ENCODE measurements around the gene RTKN.
A peak's percentile ranks its signal among the peaks of the same experiment; 100 is the strongest.

The RTKN gene

DNA sequence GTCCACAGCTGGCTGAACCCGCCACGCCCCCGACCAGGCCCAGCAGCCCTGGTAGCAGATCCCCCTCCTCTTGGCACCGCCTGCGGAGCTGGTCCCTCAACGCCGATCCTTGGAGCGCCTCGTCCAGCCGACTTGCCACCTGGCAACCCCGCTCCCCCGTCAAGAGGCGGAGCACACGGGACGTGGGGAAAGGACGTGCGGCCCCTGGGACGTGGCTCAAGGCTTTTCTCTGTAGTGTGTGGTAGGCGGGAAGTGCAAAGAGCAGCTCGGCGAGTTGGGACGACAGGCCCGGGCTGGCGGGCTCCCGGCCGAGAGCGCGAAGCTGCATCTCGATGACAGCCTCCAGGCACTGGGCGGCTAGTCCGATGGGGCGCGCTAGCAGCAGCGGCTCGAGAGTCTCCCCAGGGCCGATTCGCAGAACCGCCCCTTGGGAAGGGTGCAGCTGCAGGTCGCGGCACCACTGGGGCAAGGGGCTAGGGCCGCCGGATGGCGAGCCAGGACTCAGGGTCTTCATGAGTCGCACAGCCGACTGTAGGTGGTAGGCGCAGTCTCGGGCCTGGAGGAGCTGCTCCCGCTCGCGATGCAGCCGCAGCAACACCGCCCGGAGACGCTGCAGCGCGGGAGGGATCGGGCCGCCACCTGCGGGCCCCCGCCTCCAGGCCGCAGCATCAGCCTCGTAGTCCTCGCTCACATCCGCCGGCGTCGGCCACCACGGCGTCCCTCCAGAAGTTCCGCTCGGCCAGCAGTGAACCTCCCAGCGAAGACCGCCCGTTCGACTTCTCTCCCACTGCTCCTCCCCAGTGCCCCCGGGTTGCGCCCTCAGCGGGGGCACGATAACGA, 40.4 kb upstream of the RTKN start:
- Histone ChIP-seq H2AFZ (ENCODE audit: low read depth, low read length, severe bottlenecking) (peak overlapping the region; percentile 84), H3K27ac (ENCODE audit: low read depth, low read length) (peak overlapping the region; percentile 80)

DNA sequence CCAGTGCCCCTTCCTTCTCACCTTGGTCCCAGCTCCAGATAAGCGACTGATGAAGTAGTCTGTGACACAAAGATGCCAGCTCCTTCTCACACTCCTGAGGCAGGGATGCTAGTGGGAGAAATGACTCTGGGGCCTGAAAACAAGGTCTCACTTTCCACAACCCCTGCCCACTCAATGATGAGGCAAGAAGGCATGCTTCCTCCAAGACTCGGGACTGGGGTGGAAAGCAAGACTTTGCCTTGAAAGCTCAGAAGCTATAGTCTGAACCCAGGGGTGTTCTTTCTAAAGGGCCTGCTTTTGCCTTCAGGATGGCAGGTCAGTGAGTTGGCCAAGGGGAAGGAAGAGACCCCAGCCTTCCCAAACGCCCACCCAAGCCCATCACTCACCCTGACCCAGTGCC, 39.7 kb upstream of the RTKN start:
- no peaks in the 10 kb centered on the region for H3F3A ChIP-seq (ENCODE audit: insufficient read depth)
- peaks cover 26% of the 10 kb centered on the region for H3K79me2 ChIP-seq (ENCODE audit: insufficient read depth, low read length)
- H3K36me3 ChIP-seq (ENCODE audit: low read length): peaks cover 4% of the 10 kb centered on the region; the same call in 1 of the 2 replicates
- no peak overlapping the region for H2AFZ ChIP-seq (ENCODE audit: low read depth, low read length, severe bottlenecking)
- H3K27me3 ChIP-seq (ENCODE audit: low read length): no peaks in the 10 kb centered on the region
- H3K27ac ChIP-seq (ENCODE audit: low read depth, low read length): no peak overlapping the region
- TF ChIP-seq CTCF (IDR thresholded peaks at IDR 0.05; ENCODE audit: insufficient read depth, low read length, poor library complexity, severe bottlenecking): no peak
- TF ChIP-seq EZH2phosphoT487 (conservative IDR thresholded peaks at IDR 0.05; ENCODE audit: low read length): no peak
- H3K9me2 ChIP-seq (replicated peaks; ENCODE audit: insufficient read depth, low read length): no peaks in the 10 kb centered on the region
- peak overlapping the region; percentile 96 for H3K4me3 ChIP-seq (ENCODE audit: insufficient read depth, low read length, poor library complexity, severe bottlenecking)
- no peaks in the 10 kb centered on the region for H3K9me3 ChIP-seq (ENCODE audit: insufficient read depth, low read length)
- H4K20me1 ChIP-seq (ENCODE audit: low read depth, low read length): no peaks in the 10 kb centered on the region
- peak overlapping the region; percentile 84 for H3K9ac ChIP-seq (ENCODE audit: low read length)
- peak overlapping the region; percentile 89 for H3K4me2 ChIP-seq (ENCODE audit: low read depth, low read length, poor library complexity, severe bottlenecking)

More for the DNA sequence above, 40.4 kb upstream of the RTKN start:
- Histone ChIP-seq H3K4me2 (ENCODE audit: low read depth, low read length, poor library complexity, severe bottlenecking) (peak overlapping the region; percentile 89), H3K36me3 (ENCODE audit: low read length) (peaks cover 4% of the 10 kb centered on the region; the same call in 1 of the 2 replicates), H3K9me2 (replicated peaks; ENCODE audit: insufficient read depth, low read length) (no peaks in the 10 kb centered on the region), H3K9ac (ENCODE audit: low read length) (peak overlapping the region; percentile 84), H3F3A (ENCODE audit: insufficient read depth) (no peaks in the 10 kb centered on the region), H4K20me1 (ENCODE audit: low read depth, low read length) (no peaks in the 10 kb centered on the region), H3K27me3 (ENCODE audit: low read length) (no peaks in the 10 kb centered on the region), H3K4me3 (ENCODE audit: insufficient read depth, low read length, poor library complexity, severe bottlenecking) (peak overlapping the region; percentile 96), H3K9me3 (ENCODE audit: insufficient read depth, low read length) (no peaks in the 10 kb centered on the region), H3K79me2 (ENCODE audit: insufficient read depth, low read length) (peaks cover 26% of the 10 kb centered on the region)
- TF ChIP-seq CTCF (IDR thresholded peaks at IDR 0.05; ENCODE audit: insufficient read depth, low read length, poor library complexity, severe bottlenecking) (no peak), EZH2phosphoT487 (conservative IDR thresholded peaks at IDR 0.05; ENCODE audit: low read length) (no peak)

DNA sequence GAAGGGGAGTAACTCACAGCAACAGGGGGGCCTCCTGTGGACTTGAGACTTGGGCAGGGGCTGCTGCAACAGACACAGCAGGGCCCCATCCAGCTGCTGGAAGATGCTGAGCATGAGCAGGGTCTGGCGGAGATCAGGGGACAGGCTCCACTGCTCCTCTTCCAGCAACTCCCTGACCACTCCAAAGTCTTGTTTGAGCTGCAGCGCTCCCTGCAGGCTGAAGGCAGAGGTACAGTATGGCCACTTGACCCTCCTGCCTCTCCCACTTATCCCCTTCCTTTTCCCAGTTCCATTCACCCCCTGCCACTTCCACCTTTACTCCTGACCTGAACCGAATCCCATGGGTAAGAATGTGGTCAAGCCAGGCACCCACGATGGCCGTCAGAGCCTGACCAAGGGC, 33.2 kb upstream of the RTKN start:
- no peaks in the 10 kb centered on the region for H3K27me3 ChIP-seq (ENCODE audit: low read length)
- H4K20me1 ChIP-seq (ENCODE audit: low read depth, low read length): no peaks in the 10 kb centered on the region
- H3K4me3 ChIP-seq (ENCODE audit: insufficient read depth, low read length, poor library complexity, severe bottlenecking): no peak overlapping the region
- no peak for TF ChIP-seq CTCF (IDR thresholded peaks at IDR 0.05; ENCODE audit: insufficient read depth, low read length, poor library complexity, severe bottlenecking)
- TF ChIP-seq EZH2phosphoT487 (conservative IDR thresholded peaks at IDR 0.05; ENCODE audit: low read length): no peak
- H3K9ac ChIP-seq (ENCODE audit: low read length): no peak overlapping the region
- no peak overlapping the region for H2AFZ ChIP-seq (ENCODE audit: low read depth, low read length, severe bottlenecking)
- H3K36me3 ChIP-seq (ENCODE audit: low read length): peaks cover 2% of the 10 kb centered on the region; the same call in 1 of the 2 replicates
- H3K79me2 ChIP-seq (ENCODE audit: insufficient read depth, low read length): no peaks in the 10 kb centered on the region
- H3K9me2 ChIP-seq (replicated peaks; ENCODE audit: insufficient read depth, low read length): no peaks in the 10 kb centered on the region
- H3K4me2 ChIP-seq (ENCODE audit: low read depth, low read length, poor library complexity, severe bottlenecking): no peak overlapping the region
- H3F3A ChIP-seq (ENCODE audit: insufficient read depth): peaks cover 17% of the 10 kb centered on the region
- no peaks in the 10 kb centered on the region for H3K9me3 ChIP-seq (ENCODE audit: insufficient read depth, low read length)
- no peak overlapping the region for H3K27ac ChIP-seq (ENCODE audit: low read depth, low read length)

All from SU-DHL-6 (cell line).